Measurements from ENCODE around the gene MET.

The MET gene

GRCh38 chr7:116834815-116835504 lies 163.0 kb downstream of the MET start:
- no peak overlapping the region for H2AFZ ChIP-seq (ENCODE audit: insufficient read depth, low read length, poor library complexity)
- H3K79me2 ChIP-seq (ENCODE audit: control insufficient read depth, insufficient read depth, low read length, poor library complexity) = no peaks in the 10 kb centered on the region
- H3K79me1 ChIP-seq (ENCODE audit: low read length) = no peaks in the 10 kb centered on the region
- WGBS (ENCODE audit: extremely low coverage, insufficient coverage, insufficient read length) = no CpG with 5 or more reads among the region's 9 CpGs
- no peak overlapping the region for H3K4me3 ChIP-seq (ENCODE audit: low read depth, low read length)
- H3K23ac ChIP-seq (ENCODE audit: low read length) = no peak overlapping the region
- H3K36me3 ChIP-seq (ENCODE audit: control insufficient read depth in 1 of 2, insufficient read depth in 2 of 2, low read length in 2 of 2) = no peaks in the 10 kb centered on the region
- peak in 1 of 2 donors; percentile 6 for DNase-seq
- no peaks in the 10 kb centered on the region for H3K27me3 ChIP-seq (ENCODE audit: insufficient read depth, low read length)
- no peaks in the 10 kb centered on the region for H3K4me1 ChIP-seq (ENCODE audit: control insufficient read depth in 1 of 2, insufficient read depth in 2 of 2, low read length in 2 of 2)
- H2BK5ac ChIP-seq (ENCODE audit: low read depth, low read length, poor library complexity) = no peak overlapping the region
- H2BK12ac ChIP-seq (ENCODE audit: low read length) = no peak overlapping the region
- no peak overlapping the region for H3K4ac ChIP-seq (ENCODE audit: low read depth, low read length)
- H3K9ac ChIP-seq (ENCODE audit: low read length) = no peak overlapping the region
- no peak overlapping the region for H2BK120ac ChIP-seq (ENCODE audit: insufficient read depth, low read length, poor library complexity)
- H3K27ac ChIP-seq (ENCODE audit: low read depth, low read length) = no peak overlapping the region
- no peaks in the 10 kb centered on the region for H3K9me3 ChIP-seq (ENCODE audit: insufficient read depth, low read depth, low read length)
- no peak overlapping the region for H4K12ac ChIP-seq (ENCODE audit: low read depth, low read length)
- H4K91ac ChIP-seq (ENCODE audit: low read depth, low read length) = no peak overlapping the region
- H2AK5ac ChIP-seq (ENCODE audit: low read length) = no peak overlapping the region
- H4K8ac ChIP-seq (ENCODE audit: low read depth, low read length) = no peak overlapping the region
- H3K18ac ChIP-seq (ENCODE audit: low read length) = no peak overlapping the region
- no peak overlapping the region for H3K4me2 ChIP-seq (ENCODE audit: low read length)
- H3K14ac ChIP-seq (ENCODE audit: low read length) = no peak overlapping the region

- DNase-seq = peak in 1 of 2 donors; percentile 12
- no peak overlapping the region for H4K8ac ChIP-seq (ENCODE audit: low read depth, low read length)
- H3K4me2 ChIP-seq (ENCODE audit: low read length) = no peak overlapping the region
- H2BK5ac ChIP-seq (ENCODE audit: low read depth, low read length, poor library complexity) = no peak overlapping the region
- H2BK12ac ChIP-seq (ENCODE audit: low read length) = no peak overlapping the region
- H3K23ac ChIP-seq (ENCODE audit: low read length) = no peak overlapping the region
- no peak overlapping the region for H3K4ac ChIP-seq (ENCODE audit: low read depth, low read length)
- H4K91ac ChIP-seq (ENCODE audit: low read depth, low read length) = no peak overlapping the region
- no peaks in the 10 kb centered on the region for H3K36me3 ChIP-seq (ENCODE audit: control insufficient read depth in 1 of 2, insufficient read depth in 2 of 2, low read length in 2 of 2)
- no peak overlapping the region for H3K18ac ChIP-seq (ENCODE audit: low read length)
- no peak overlapping the region for H3K9ac ChIP-seq (ENCODE audit: low read length)
- no peak overlapping the region for H2AK5ac ChIP-seq (ENCODE audit: low read length)
- WGBS (ENCODE audit: extremely low coverage, insufficient coverage, insufficient read length) = no CpG with 5 or more reads among the region's 2 CpGs
- no peak overlapping the region for H4K12ac ChIP-seq (ENCODE audit: low read depth, low read length)
- H2AFZ ChIP-seq (ENCODE audit: insufficient read depth, low read length, poor library complexity) = no peak overlapping the region
- H3K79me1 ChIP-seq (ENCODE audit: low read length) = no peaks in the 10 kb centered on the region
- H3K27me3 ChIP-seq (ENCODE audit: insufficient read depth, low read length) = no peaks in the 10 kb centered on the region
- no peaks in the 10 kb centered on the region for H3K79me2 ChIP-seq (ENCODE audit: control insufficient read depth, insufficient read depth, low read length, poor library complexity)
- H3K4me3 ChIP-seq (ENCODE audit: low read depth, low read length) = no peak overlapping the region
- H3K27ac ChIP-seq (ENCODE audit: low read depth, low read length) = no peak overlapping the region
- H3K9me3 ChIP-seq (ENCODE audit: insufficient read depth, low read depth, low read length) = no peaks in the 10 kb centered on the region
- no peak overlapping the region for H2BK120ac ChIP-seq (ENCODE audit: insufficient read depth, low read length, poor library complexity)
- no peaks in the 10 kb centered on the region for H3K4me1 ChIP-seq (ENCODE audit: control insufficient read depth in 1 of 2, insufficient read depth in 2 of 2, low read length in 2 of 2)
- no peak overlapping the region for H3K14ac ChIP-seq (ENCODE audit: low read length)
Observed at GRCh38 chr7:116836048-116836447, 164.1 kb downstream of the MET start.

GRCh38 chr7:116836911-116837310 lies 164.9 kb downstream of the MET start:
- no CpG with 5 or more reads among the region's 4 CpGs for WGBS (ENCODE audit: extremely low coverage, insufficient coverage, insufficient read length)
- Histone ChIP-seq H3K79me1 (ENCODE audit: low read length) (no peaks in the 10 kb centered on the region), H4K91ac (ENCODE audit: low read depth, low read length) (no peak overlapping the region)

GRCh38 chr7:116837586-116837985 lies 165.6 kb downstream of the MET start:
- Histone ChIP-seq H3K4me2 (ENCODE audit: low read length) (no peak overlapping the region), H2AFZ (ENCODE audit: insufficient read depth, low read length, poor library complexity) (no peak overlapping the region), H3K9ac (ENCODE audit: low read length) (no peak overlapping the region), H3K9me3 (ENCODE audit: insufficient read depth, low read depth, low read length) (no peaks in the 10 kb centered on the region), H3K4me1 (ENCODE audit: control insufficient read depth in 1 of 2, insufficient read depth in 2 of 2, low read length in 2 of 2) (no peaks in the 10 kb centered on the region), H3K27ac (ENCODE audit: low read depth, low read length) (no peak overlapping the region), H2BK5ac (ENCODE audit: low read depth, low read length, poor library complexity) (no peak overlapping the region), H3K4me3 (ENCODE audit: low read depth, low read length) (no peak overlapping the region), H4K8ac (ENCODE audit: low read depth, low read length) (no peak overlapping the region), H3K79me2 (ENCODE audit: control insufficient read depth, insufficient read depth, low read length, poor library complexity) (no peaks in the 10 kb centered on the region), H3K4ac (ENCODE audit: low read depth, low read length) (no peak overlapping the region), H2BK12ac (ENCODE audit: low read length) (no peak overlapping the region), H3K36me3 (ENCODE audit: control insufficient read depth in 1 of 2, insufficient read depth in 2 of 2, low read length in 2 of 2) (no peaks in the 10 kb centered on the region), H2BK120ac (ENCODE audit: insufficient read depth, low read length, poor library complexity) (no peak overlapping the region), H3K27me3 (ENCODE audit: insufficient read depth, low read length) (no peaks in the 10 kb centered on the region), H2AK5ac (ENCODE audit: low read length) (no peak overlapping the region), H3K79me1 (ENCODE audit: low read length) (no peaks in the 10 kb centered on the region), H3K18ac (ENCODE audit: low read length) (no peak overlapping the region), H3K14ac (ENCODE audit: low read length) (no peak overlapping the region), H4K12ac (ENCODE audit: low read depth, low read length) (no peak overlapping the region), H4K91ac (ENCODE audit: low read depth, low read length) (no peak overlapping the region), H3K23ac (ENCODE audit: low read length) (no peak overlapping the region)
- no peak for DNase-seq
- no CpG with 5 or more reads among the region's 3 CpGs for WGBS (ENCODE audit: extremely low coverage, insufficient coverage, insufficient read length)

More at GRCh38 chr7:116836911-116837310, 164.9 kb downstream of the MET start:
- Histone ChIP-seq H3K79me2 (ENCODE audit: control insufficient read depth, insufficient read depth, low read length, poor library complexity) (no peaks in the 10 kb centered on the region), H2AFZ (ENCODE audit: insufficient read depth, low read length, poor library complexity) (no peak overlapping the region), H3K9ac (ENCODE audit: low read length) (no peak overlapping the region), H4K8ac (ENCODE audit: low read depth, low read length) (no peak overlapping the region), H2AK5ac (ENCODE audit: low read length) (no peak overlapping the region), H3K4ac (ENCODE audit: low read depth, low read length) (no peak overlapping the region), H3K27ac (ENCODE audit: low read depth, low read length) (no peak overlapping the region), H2BK12ac (ENCODE audit: low read length) (no peak overlapping the region), H2BK120ac (ENCODE audit: insufficient read depth, low read length, poor library complexity) (no peak overlapping the region), H4K12ac (ENCODE audit: low read depth, low read length) (no peak overlapping the region), H3K14ac (ENCODE audit: low read length) (no peak overlapping the region), H2BK5ac (ENCODE audit: low read depth, low read length, poor library complexity) (no peak overlapping the region), H3K9me3 (ENCODE audit: insufficient read depth, low read depth, low read length) (no peaks in the 10 kb centered on the region), H3K18ac (ENCODE audit: low read length) (no peak overlapping the region), H3K4me2 (ENCODE audit: low read length) (no peak overlapping the region), H3K27me3 (ENCODE audit: insufficient read depth, low read length) (no peaks in the 10 kb centered on the region), H3K4me1 (ENCODE audit: control insufficient read depth in 1 of 2, insufficient read depth in 2 of 2, low read length in 2 of 2) (no peaks in the 10 kb centered on the region), H3K4me3 (ENCODE audit: low read depth, low read length) (no peak overlapping the region), H3K23ac (ENCODE audit: low read length) (no peak overlapping the region), H3K36me3 (ENCODE audit: control insufficient read depth in 1 of 2, insufficient read depth in 2 of 2, low read length in 2 of 2) (no peaks in the 10 kb centered on the region)
- DNase-seq = no peak
